Lung (tissue), 12 donors: ENCODE measurements around the gene SIRPG. TPM values are rescaled to one million over a fixed set of nuclear protein-coding genes. Genes with fewer than 3 reads are reported as not detected.

ENCODE experiments used
- ATAC-seq: fragments of 200-7000 bp; cut with Tn5 transposase; one replicate; pipeline ENCODE4 v1.9.1; 2020; ENCODE audit warnings: moderate number of reproducible peaks; ENCODE audit not compliant: insufficient read depth, low FRiP score
- DNase-seq, 3 donors: peaks; one replicate each; pipeline ENCODE4 v3.0.0-alpha.2; 2013 to 2017
- H3K27ac ChIP-seq, 2 donors: one replicate each; pipeline ENCODE4 v1.5.1; 2013; ENCODE audit warnings: mild to moderate bottlenecking in 2 of 2, moderate library complexity in 2 of 2, control low read depth in 1 of 2, inconsistent platforms in 1 of 2, low read depth in 1 of 2, low read length in 1 of 2
- H3K27me3 ChIP-seq, 3 donors: one replicate each; pipeline ENCODE4 v1.5.1; 2013; ENCODE audit warnings: low read length in 2 of 3; ENCODE audit not compliant: control insufficient read depth in 3 of 3, insufficient read depth in 3 of 3
- H3K36me3 ChIP-seq, 4 donors: one replicate each; pipeline ENCODE4 v1.5.1; 2013; ENCODE audit warnings: low read length in 4 of 4, mild to moderate bottlenecking in 1 of 4, moderate library complexity in 1 of 4; ENCODE audit not compliant: control insufficient read depth in 4 of 4, insufficient read depth in 4 of 4
- H3K4me1 ChIP-seq, 5 donors: one replicate each; pipeline ENCODE4 v1.5.1; 2013; ENCODE audit warnings: low read length in 5 of 5, mild to moderate bottlenecking in 2 of 5, moderate library complexity in 1 of 5; ENCODE audit not compliant: control insufficient read depth in 5 of 5, insufficient read depth in 5 of 5
- H3K4me3 ChIP-seq: one replicate; pipeline ENCODE4 v1.5.1; 2013; ENCODE audit warnings: mild to moderate bottlenecking, control low read depth, moderate library complexity
- H3K9ac ChIP-seq, 2 donors: one replicate each; pipeline ENCODE4 v1.5.1; 2013; ENCODE audit warnings: low read length in 2 of 2, control low read depth in 1 of 2; ENCODE audit not compliant: insufficient read depth in 1 of 2
- H3K9me3 ChIP-seq, 4 donors: one replicate each; pipeline ENCODE4 v1.5.1; 2013; ENCODE audit warnings: low read length in 3 of 4, mild to moderate bottlenecking in 1 of 4, moderate library complexity in 1 of 4; ENCODE audit not compliant: control insufficient read depth in 4 of 4, insufficient read depth in 3 of 4
- WGBS, 2 donors: extraction: QIAGEN DNeasy Blood & Tissue Kit; methylation state at CpG; one replicate each; pipeline ENCODE4 v1.1.7; 2013; 5-methylcytosine and 5-hydroxymethylcytosine counted together
- polyA plus RNA-seq, 2 donors: library from polyadenylated mRNA; stranded (reverse); fragments of 200-250 nt; gene quantifications; one replicate each; pipeline ENCODE4 v1.2.1, GENCODE V29; 2013
- total RNA-seq, 2 donors: library from RNA; depleted of rRNA in 1 of 2; stranded (reverse); fragments of >200 nt in 1 of 2; gene quantifications; one replicate each; pipeline ENCODE4 v1.2.1, GENCODE V29; 2014 to 2021
- TF ChIP-seq, protein P1 (sequence below): IDR thresholded peaks from 2 replicates; pipeline ENCODE4 v1.5.1; 2012; ENCODE audit warnings: mild to moderate bottlenecking; ENCODE audit errors: control extremely low read depth, extremely low read depth
- donor health status: control.
- donor health status: control.
- donor health status: Bipolar disorder and iron deficiency.
- donor health status: healthy.
- donor health status: DM: yes; HTN: yes; CAD: no.

The SIRPG gene
- total and polyA plus RNA-seq, 4 donors = 0.28 to 1.8 (median 0.76) TPM

GRCh38 chr20:1672728-1673127, 15.1 kb upstream of the SIRPG start:
- WGBS, 2 donors = 79 to 91% methylated on average over 3 of the region's 3 CpGs
- ATAC-seq = no peak
- no peaks in the 10 kb centered on the region for H3K36me3 ChIP-seq
- no peak overlapping the region for H3K4me3 ChIP-seq
- no peaks in the 10 kb centered on the region for H3K4me1 ChIP-seq
- no peak overlapping the region for H3K9ac ChIP-seq
- no peak overlapping the region for H3K27ac ChIP-seq
- no peaks in the 10 kb centered on the region for H3K27me3 ChIP-seq
- H3K9me3 ChIP-seq = no peaks in the 10 kb centered on the region
- DNase-seq = no peak
- TF ChIP-seq, protein P1, sequence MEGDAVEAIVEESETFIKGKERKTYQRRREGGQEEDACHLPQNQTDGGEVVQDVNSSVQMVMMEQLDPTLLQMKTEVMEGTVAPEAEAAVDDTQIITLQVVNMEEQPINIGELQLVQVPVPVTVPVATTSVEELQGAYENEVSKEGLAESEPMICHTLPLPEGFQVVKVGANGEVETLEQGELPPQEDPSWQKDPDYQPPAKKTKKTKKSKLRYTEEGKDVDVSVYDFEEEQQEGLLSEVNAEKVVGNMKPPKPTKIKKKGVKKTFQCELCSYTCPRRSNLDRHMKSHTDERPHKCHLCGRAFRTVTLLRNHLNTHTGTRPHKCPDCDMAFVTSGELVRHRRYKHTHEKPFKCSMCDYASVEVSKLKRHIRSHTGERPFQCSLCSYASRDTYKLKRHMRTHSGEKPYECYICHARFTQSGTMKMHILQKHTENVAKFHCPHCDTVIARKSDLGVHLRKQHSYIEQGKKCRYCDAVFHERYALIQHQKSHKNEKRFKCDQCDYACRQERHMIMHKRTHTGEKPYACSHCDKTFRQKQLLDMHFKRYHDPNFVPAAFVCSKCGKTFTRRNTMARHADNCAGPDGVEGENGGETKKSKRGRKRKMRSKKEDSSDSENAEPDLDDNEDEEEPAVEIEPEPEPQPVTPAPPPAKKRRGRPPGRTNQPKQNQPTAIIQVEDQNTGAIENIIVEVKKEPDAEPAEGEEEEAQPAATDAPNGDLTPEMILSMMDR = no peak

DNA sequence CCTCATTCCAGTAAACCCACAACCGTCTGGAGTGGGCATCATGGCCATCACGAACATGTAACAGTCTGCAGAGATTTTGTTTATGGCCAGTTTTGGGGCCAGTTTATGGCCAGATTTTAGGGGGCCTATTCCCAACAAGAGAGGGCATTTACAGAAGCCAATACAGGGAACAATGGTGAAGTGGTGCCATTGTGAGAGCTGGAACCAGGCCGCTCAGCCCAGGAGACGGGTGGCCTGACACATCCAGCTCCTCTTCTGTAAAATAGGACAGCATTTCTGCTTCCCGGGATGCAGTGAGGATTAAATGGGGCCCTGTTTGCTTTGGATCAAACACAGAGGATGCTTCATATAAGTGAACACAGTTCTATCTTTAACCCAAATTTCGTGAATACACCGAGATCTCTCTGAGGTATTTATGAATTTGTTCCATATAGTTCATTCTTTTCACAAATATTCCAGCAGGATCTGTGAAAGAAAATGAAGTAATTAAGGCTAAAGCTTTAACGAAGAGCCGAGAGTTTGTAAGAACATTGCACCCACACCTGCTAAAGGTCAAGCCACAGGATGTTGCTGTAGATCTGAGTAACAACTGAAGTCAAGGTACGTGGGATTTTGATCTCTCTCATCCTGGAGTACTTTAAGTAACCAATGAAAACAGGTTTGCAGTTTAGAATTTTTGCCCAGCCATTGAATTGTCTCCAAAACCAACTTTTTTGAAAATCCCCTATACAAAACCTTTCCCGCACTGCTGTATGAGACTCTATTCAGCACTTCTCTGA, 14.5 kb upstream of the SIRPG start:
- H3K4me1 ChIP-seq = no peaks in the 10 kb centered on the region
- H3K4me3 ChIP-seq = no peak overlapping the region
- no peaks in the 10 kb centered on the region for H3K36me3 ChIP-seq
- H3K27ac ChIP-seq = no peak overlapping the region
- no peak overlapping the region for H3K9ac ChIP-seq
- H3K9me3 ChIP-seq = no peaks in the 10 kb centered on the region
- DNase-seq (no peak), ATAC-seq (no peak)
- WGBS, 2 donors = 81 to 93% methylated on average over 11 of the region's 11 CpGs
- TF ChIP-seq, protein P1 = no peak
- H3K27me3 ChIP-seq = no peaks in the 10 kb centered on the region

GRCh38 chr20:1669304-1669703, 11.7 kb upstream of the SIRPG start:
- H3K4me1 ChIP-seq = no peaks in the 10 kb centered on the region
- no peak overlapping the region for H3K9ac ChIP-seq
- DNase-seq (no peak), ATAC-seq (no peak)
- 81 to 88% methylated on average over 5 of the region's 5 CpGs for WGBS, 2 donors
- H3K27ac ChIP-seq = no peak overlapping the region
- TF ChIP-seq, protein P1 = no peak
- no peaks in the 10 kb centered on the region for H3K36me3 ChIP-seq
- no peaks in the 10 kb centered on the region for H3K27me3 ChIP-seq
- H3K9me3 ChIP-seq = peaks cover 0 to 2% (median 0%) of the 10 kb centered on the region in 4 donors
- H3K4me3 ChIP-seq = no peak overlapping the region
